Measurements from ENCODE around the gene ADH1C. TPM values are rescaled to one million over a fixed set of nuclear protein-coding genes. Genes with fewer than 3 reads are reported as not detected.
"Not testable (repeated sequence)": the region's sequence is repeated elsewhere in the genome, so short reads cannot be mapped to it uniquely, and the experiment has no call there.

The ADH1C gene
- polyA plus RNA-seq, 1 donor, result 40.5 TPM

GRCh38 chr4:99359480-99360204, 7.1 kb upstream of the ADH1C start:
- no peak for DNase-seq
- H3K36me3 ChIP-seq (ENCODE audit: control insufficient read depth, insufficient read depth, low read length), result no peaks in the 10 kb centered on the region
- no peak overlapping the region for H3K27ac ChIP-seq (ENCODE audit: low read length)
- no CpG with 5 or more reads among the region's 27 CpGs for WGBS (ENCODE audit: insufficient coverage, low lambda C conversion rate)
- H3K4me1 ChIP-seq (ENCODE audit: control insufficient read depth, insufficient read depth, low read length), result no peaks in the 10 kb centered on the region
- no peaks in the 10 kb centered on the region for H3K27me3 ChIP-seq (ENCODE audit: control insufficient read depth, insufficient read depth, low read length)
- H3K9me3 ChIP-seq (ENCODE audit: control insufficient read depth, low read depth, low read length), result peaks cover 8% of the 10 kb centered on the region
- H3K4me3 ChIP-seq (ENCODE audit: low read length), result no peak overlapping the region

- Histone ChIP-seq H3K9me3 (ENCODE audit: control insufficient read depth, low read depth, low read length) (peaks cover 8% of the 10 kb centered on the region), H3K4me3 (ENCODE audit: low read length) (no peak overlapping the region), H3K27ac (ENCODE audit: low read length) (no peak overlapping the region), H3K4me1 (ENCODE audit: control insufficient read depth, insufficient read depth, low read length) (no peaks in the 10 kb centered on the region), H3K36me3 (ENCODE audit: control insufficient read depth, insufficient read depth, low read length) (no peaks in the 10 kb centered on the region), H3K27me3 (ENCODE audit: control insufficient read depth, insufficient read depth, low read length) (no peaks in the 10 kb centered on the region)
- no CpG with 5 or more reads among the region's 2 CpGs for WGBS (ENCODE audit: insufficient coverage, low lambda C conversion rate)
- DNase-seq, result no peak
These were observed 5.4 kb upstream of the ADH1C start for GRCh38 chr4:99357948-99358347.

GRCh38 chr4:99356992-99357391, 4.4 kb upstream of the ADH1C start:
- WGBS (ENCODE audit: insufficient coverage, low lambda C conversion rate), result no CpG with 5 or more reads among the region's 1 CpG
- no peak for DNase-seq
- no peaks in the 10 kb centered on the region for H3K36me3 ChIP-seq (ENCODE audit: control insufficient read depth, insufficient read depth, low read length)
- no peak overlapping the region for H3K27ac ChIP-seq (ENCODE audit: low read length)
- H3K4me3 ChIP-seq (ENCODE audit: low read length), result no peak overlapping the region
- H3K4me1 ChIP-seq (ENCODE audit: control insufficient read depth, insufficient read depth, low read length), result no peaks in the 10 kb centered on the region
- H3K9me3 ChIP-seq (ENCODE audit: control insufficient read depth, low read depth, low read length), result peaks cover 8% of the 10 kb centered on the region
- no peaks in the 10 kb centered on the region for H3K27me3 ChIP-seq (ENCODE audit: control insufficient read depth, insufficient read depth, low read length)

- no CpG with 5 or more reads among the region's 10 CpGs for WGBS (ENCODE audit: insufficient coverage, low lambda C conversion rate)
These were observed 3.6 kb upstream of the ADH1C start for GRCh38 chr4:99356149-99356548.

GRCh38 chr4:99351487-99351886, 1.1 kb downstream of the ADH1C start:
- Histone ChIP-seq H3K9me3 (ENCODE audit: control insufficient read depth, low read depth, low read length) (no peaks in the 10 kb centered on the region), H3K4me3 (ENCODE audit: low read length) (peak overlapping the region; percentile 32), H3K27ac (ENCODE audit: low read length) (no peak overlapping the region), H3K36me3 (ENCODE audit: control insufficient read depth, insufficient read depth, low read length) (peaks cover 5% of the 10 kb centered on the region), H3K4me1 (ENCODE audit: control insufficient read depth, insufficient read depth, low read length) (no peaks in the 10 kb centered on the region), H3K27me3 (ENCODE audit: control insufficient read depth, insufficient read depth, low read length) (no peaks in the 10 kb centered on the region)
- DNase-seq, result no peak
- WGBS (ENCODE audit: insufficient coverage, low lambda C conversion rate), result 79% methylated on average over 2 of the region's 2 CpGs

More at GRCh38 chr4:99356149-99356548, 3.6 kb upstream of the ADH1C start:
- not testable (repeated sequence) for H3K4me3 ChIP-seq (ENCODE audit: low read length); H3K27me3 ChIP-seq (ENCODE audit: control insufficient read depth, insufficient read depth, low read length); DNase-seq; H3K36me3 ChIP-seq (ENCODE audit: control insufficient read depth, insufficient read depth, low read length); H3K4me1 ChIP-seq (ENCODE audit: control insufficient read depth, insufficient read depth, low read length); H3K9me3 ChIP-seq (ENCODE audit: control insufficient read depth, low read depth, low read length); H3K27ac ChIP-seq (ENCODE audit: low read length)

- no peak overlapping the region for H3K27ac ChIP-seq (ENCODE audit: low read length)
- H3K36me3 ChIP-seq (ENCODE audit: control insufficient read depth, insufficient read depth, low read length), result peaks cover 8% of the 10 kb centered on the region
- DNase-seq, result no peak
- H3K9me3 ChIP-seq (ENCODE audit: control insufficient read depth, low read depth, low read length), result no peaks in the 10 kb centered on the region
- no peaks in the 10 kb centered on the region for H3K4me1 ChIP-seq (ENCODE audit: control insufficient read depth, insufficient read depth, low read length)
- no peak overlapping the region for H3K4me3 ChIP-seq (ENCODE audit: low read length)
- H3K27me3 ChIP-seq (ENCODE audit: control insufficient read depth, insufficient read depth, low read length), result no peaks in the 10 kb centered on the region
These were observed 3.2 kb downstream of the ADH1C start for GRCh38 chr4:99349338-99349737.

GRCh38 chr4:99342624-99343023, 9.9 kb downstream of the ADH1C start:
- H3K9me3 ChIP-seq (ENCODE audit: control insufficient read depth, low read depth, low read length); DNase-seq; H3K27me3 ChIP-seq (ENCODE audit: control insufficient read depth, insufficient read depth, low read length); H3K27ac ChIP-seq (ENCODE audit: low read length); H3K4me3 ChIP-seq (ENCODE audit: low read length); H3K4me1 ChIP-seq (ENCODE audit: control insufficient read depth, insufficient read depth, low read length): not testable (repeated sequence)
- peaks cover 10% of the 10 kb centered on the region for H3K36me3 ChIP-seq (ENCODE audit: control insufficient read depth, insufficient read depth, low read length)
- WGBS (ENCODE audit: insufficient coverage, low lambda C conversion rate), result no CpG with 5 or more reads among the region's 7 CpGs

GRCh38 chr4:99341426-99341825, 11.1 kb downstream of the ADH1C start:
- Histone ChIP-seq H3K4me1 (ENCODE audit: control insufficient read depth, insufficient read depth, low read length) (no peaks in the 10 kb centered on the region), H3K36me3 (ENCODE audit: control insufficient read depth, insufficient read depth, low read length) (peaks cover 5% of the 10 kb centered on the region), H3K27ac (ENCODE audit: low read length) (no peak overlapping the region), H3K27me3 (ENCODE audit: control insufficient read depth, insufficient read depth, low read length) (no peaks in the 10 kb centered on the region), H3K9me3 (ENCODE audit: control insufficient read depth, low read depth, low read length) (no peaks in the 10 kb centered on the region), H3K4me3 (ENCODE audit: low read length) (no peak overlapping the region)
- 100% methylated on average over 1 of the region's 1 CpG for WGBS (ENCODE audit: insufficient coverage, low lambda C conversion rate)
- DNase-seq, result no peak

GRCh38 chr4:99339172-99339571, 13.4 kb downstream of the ADH1C start:
- 80% methylated on average over 1 of the region's 3 CpGs for WGBS (ENCODE audit: insufficient coverage, low lambda C conversion rate)
- no peak overlapping the region for H3K27ac ChIP-seq (ENCODE audit: low read length)
- H3K4me1 ChIP-seq (ENCODE audit: control insufficient read depth, insufficient read depth, low read length), result no peaks in the 10 kb centered on the region
- H3K4me3 ChIP-seq (ENCODE audit: low read length), result no peak overlapping the region
- H3K36me3 ChIP-seq (ENCODE audit: control insufficient read depth, insufficient read depth, low read length), result peaks cover 2% of the 10 kb centered on the region
- no peaks in the 10 kb centered on the region for H3K9me3 ChIP-seq (ENCODE audit: control insufficient read depth, low read depth, low read length)
- no peaks in the 10 kb centered on the region for H3K27me3 ChIP-seq (ENCODE audit: control insufficient read depth, insufficient read depth, low read length)
- no peak for DNase-seq

GRCh38 chr4:99336553-99336952, 16.0 kb downstream of the ADH1C start:
- Histone ChIP-seq H3K4me3 (ENCODE audit: low read length) (no peak overlapping the region), H3K4me1 (ENCODE audit: control insufficient read depth, insufficient read depth, low read length) (no peaks in the 10 kb centered on the region), H3K27me3 (ENCODE audit: control insufficient read depth, insufficient read depth, low read length) (no peaks in the 10 kb centered on the region), H3K36me3 (ENCODE audit: control insufficient read depth, insufficient read depth, low read length) (no peaks in the 10 kb centered on the region), H3K27ac (ENCODE audit: low read length) (no peak overlapping the region), H3K9me3 (ENCODE audit: control insufficient read depth, low read depth, low read length) (no peaks in the 10 kb centered on the region)
- 25% methylated on average over 1 of the region's 4 CpGs for WGBS (ENCODE audit: insufficient coverage, low lambda C conversion rate)
- no peak for DNase-seq

- no peak overlapping the region for H3K27ac ChIP-seq (ENCODE audit: low read length)
- H3K4me1 ChIP-seq (ENCODE audit: control insufficient read depth, insufficient read depth, low read length), result no peaks in the 10 kb centered on the region
- no CpG with 5 or more reads among the region's 1 CpG for WGBS (ENCODE audit: insufficient coverage, low lambda C conversion rate)
- H3K27me3 ChIP-seq (ENCODE audit: control insufficient read depth, insufficient read depth, low read length), result no peaks in the 10 kb centered on the region
- H3K36me3 ChIP-seq (ENCODE audit: control insufficient read depth, insufficient read depth, low read length), result no peaks in the 10 kb centered on the region
- no peaks in the 10 kb centered on the region for H3K9me3 ChIP-seq (ENCODE audit: control insufficient read depth, low read depth, low read length)
- no peak overlapping the region for H3K4me3 ChIP-seq (ENCODE audit: low read length)
- no peak for DNase-seq
These were observed 17.7 kb downstream of the ADH1C start for GRCh38 chr4:99334880-99335279.
